Lower leg skin (tissue), 4 donors: ENCODE results near the gene FBXL16. TPM values are rescaled to one million over a fixed set of nuclear protein-coding genes. Genes with fewer than 3 reads are reported as not detected.

Experiments used
- DNase-seq, 2 donors: peaks; one replicate each; pipeline ENCODE4 v3.0.0-alpha.2; 2019; ENCODE audit warnings: low spot score in 2 of 2
- H3K4me3 ChIP-seq: fragments of 200-600 bp; sonication (generic); 2 replicates; pipeline ENCODE4 v1.5.1; 2017; ENCODE audit warnings: mild to moderate bottlenecking, low read depth; ENCODE audit not compliant: poor library complexity, severe bottlenecking
- POLR2A ChIP-seq, 2 donors: fragments of 450-650 bp; IDR thresholded peaks; one replicate each; pipeline ENCODE4 v1.6.1; 2016 to 2017; ENCODE audit warnings: antibody characterized with exemption in 2 of 2, mild to moderate bottlenecking in 1 of 2, moderate library complexity in 1 of 2
- WGBS, 2 donors: methylation state at CpG; one replicate each; pipeline ENCODE4 v1.1.5; 2018; 5-methylcytosine and 5-hydroxymethylcytosine counted together
- intact Hi-C: fragments of 100-400 bp; cut with DNase I; formaldehyde crosslinking; loops from one replicate; pipeline ENCODE4 v1.15.0; 2023; ENCODE audit warnings: low total_unique reads
- total RNA-seq, 4 donors: library from RNA; depleted of rRNA; stranded (reverse); fragments of >200 nt; gene quantifications; one replicate each; pipeline ENCODE4 v1.1.0, GENCODE V29; 2016
- TF ChIP-seq, protein P1 (sequence below), 3 donors: fragments of 450-650 bp; IDR thresholded peaks; one replicate each; pipeline ENCODE4 v1.5.1; 2016; ENCODE audit warnings: antibody characterized with exemption in 3 of 3, mild to moderate bottlenecking in 3 of 3, moderate library complexity in 2 of 3

Gene FBXL16
- total RNA-seq, 4 donors from 2014 or later: 18.3 to 33.6 (median 25.2) TPM

DNA sequence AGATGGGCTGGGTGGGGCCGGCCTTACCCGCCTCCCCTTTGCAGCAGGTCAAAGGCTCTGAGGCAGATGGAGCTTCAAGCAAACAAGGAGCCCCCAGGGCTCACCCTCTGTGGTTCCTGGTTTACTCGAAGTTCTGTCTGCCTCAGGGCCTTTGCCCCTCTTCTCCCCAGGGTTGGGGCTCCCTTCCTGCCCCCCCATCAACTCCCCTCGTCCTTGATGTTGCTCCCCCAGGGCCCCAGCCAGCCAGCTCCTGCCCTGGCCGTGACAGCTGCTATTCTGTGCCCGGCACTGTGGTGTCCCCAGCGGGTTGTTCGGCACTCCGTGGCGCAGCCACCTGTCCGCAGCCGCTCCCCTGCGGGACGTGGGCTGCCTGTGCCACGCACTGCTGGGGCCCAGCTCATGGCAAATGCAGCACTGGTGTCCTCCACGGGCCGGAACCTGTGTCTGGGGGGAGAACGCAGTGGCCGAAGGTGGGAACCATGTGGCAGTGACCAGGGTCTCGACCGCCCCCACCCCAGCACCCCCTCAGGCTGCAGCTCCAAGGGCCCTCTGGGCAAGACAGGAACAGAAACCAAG is 5.0 kb upstream of the FBXL16 start:
- intact Hi-C loops: loop anchor here (5.0 to 10.0 kb wide), 2 partner anchors 72 to 384 kb away; partner anchors contain the start of gene C1QTNF8
- TF ChIP-seq, protein P1, sequence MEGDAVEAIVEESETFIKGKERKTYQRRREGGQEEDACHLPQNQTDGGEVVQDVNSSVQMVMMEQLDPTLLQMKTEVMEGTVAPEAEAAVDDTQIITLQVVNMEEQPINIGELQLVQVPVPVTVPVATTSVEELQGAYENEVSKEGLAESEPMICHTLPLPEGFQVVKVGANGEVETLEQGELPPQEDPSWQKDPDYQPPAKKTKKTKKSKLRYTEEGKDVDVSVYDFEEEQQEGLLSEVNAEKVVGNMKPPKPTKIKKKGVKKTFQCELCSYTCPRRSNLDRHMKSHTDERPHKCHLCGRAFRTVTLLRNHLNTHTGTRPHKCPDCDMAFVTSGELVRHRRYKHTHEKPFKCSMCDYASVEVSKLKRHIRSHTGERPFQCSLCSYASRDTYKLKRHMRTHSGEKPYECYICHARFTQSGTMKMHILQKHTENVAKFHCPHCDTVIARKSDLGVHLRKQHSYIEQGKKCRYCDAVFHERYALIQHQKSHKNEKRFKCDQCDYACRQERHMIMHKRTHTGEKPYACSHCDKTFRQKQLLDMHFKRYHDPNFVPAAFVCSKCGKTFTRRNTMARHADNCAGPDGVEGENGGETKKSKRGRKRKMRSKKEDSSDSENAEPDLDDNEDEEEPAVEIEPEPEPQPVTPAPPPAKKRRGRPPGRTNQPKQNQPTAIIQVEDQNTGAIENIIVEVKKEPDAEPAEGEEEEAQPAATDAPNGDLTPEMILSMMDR (IDR thresholded peaks at IDR 0.05): no peak
- TF ChIP-seq POLR2A (IDR thresholded peaks at IDR 0.05): no peak
- DNase-seq: no peak
- WGBS, 2 donors: 17 to 50% methylated on average over 7 to 14 of the region's 21 CpGs
- H3K4me3 ChIP-seq: no peak overlapping the region

DNA sequence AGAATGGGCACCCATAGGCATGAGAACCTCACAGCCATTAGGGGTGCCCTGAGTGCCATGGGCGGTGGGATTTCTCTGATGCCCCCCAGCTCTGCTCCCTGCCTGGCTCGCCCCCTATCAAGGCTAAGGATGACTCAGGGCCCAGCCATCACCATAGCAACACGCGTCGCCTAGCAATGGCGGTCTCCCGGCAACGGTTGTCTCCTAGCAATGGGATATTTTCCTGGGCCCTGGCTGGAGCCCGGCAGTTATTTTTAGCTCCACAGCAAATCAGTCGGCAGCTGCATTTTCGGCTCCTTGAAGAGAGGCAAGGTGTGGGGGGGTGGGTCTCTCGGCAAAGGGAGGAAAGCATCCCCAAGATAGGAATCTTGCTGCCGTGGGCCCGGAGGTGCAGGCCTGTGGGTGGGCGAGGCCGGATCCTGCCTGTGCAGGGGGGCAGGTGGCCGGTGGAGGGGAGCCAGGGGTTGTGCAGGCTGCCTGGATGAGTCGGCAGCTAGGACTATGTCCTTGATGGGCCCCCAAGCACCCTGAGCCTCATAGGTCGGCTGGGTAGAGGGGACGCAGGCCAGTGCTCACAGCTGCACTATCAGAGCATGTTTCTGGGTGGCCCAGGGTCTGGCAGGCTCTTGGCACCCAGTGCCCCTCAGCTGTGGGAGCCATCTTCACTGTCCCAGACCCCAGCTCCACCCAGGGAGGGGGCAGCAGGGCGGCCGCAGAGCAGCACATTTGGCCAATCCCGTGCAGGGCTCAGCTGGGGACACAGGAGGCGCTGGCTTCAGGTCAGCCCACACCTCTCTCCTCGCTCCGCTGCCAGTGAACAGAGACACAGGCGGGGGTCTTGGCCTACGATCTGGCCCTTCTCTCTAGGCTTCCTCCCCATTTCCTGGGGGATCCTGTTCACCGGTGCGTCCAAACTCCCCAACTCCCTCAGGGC is 4.2 kb upstream of the FBXL16 start:
- no peak for TF ChIP-seq POLR2A (IDR thresholded peaks at IDR 0.05)
- intact Hi-C loops: loop anchor here (5.0 to 10.0 kb wide), 2 partner anchors 72 to 385 kb away; partner anchors contain the start of gene C1QTNF8
- DNase-seq: no peak
- no peak overlapping the region for H3K4me3 ChIP-seq
- WGBS, 2 donors: 20 to 25% methylated on average over 28 to 29 of the region's 30 CpGs

DNA sequence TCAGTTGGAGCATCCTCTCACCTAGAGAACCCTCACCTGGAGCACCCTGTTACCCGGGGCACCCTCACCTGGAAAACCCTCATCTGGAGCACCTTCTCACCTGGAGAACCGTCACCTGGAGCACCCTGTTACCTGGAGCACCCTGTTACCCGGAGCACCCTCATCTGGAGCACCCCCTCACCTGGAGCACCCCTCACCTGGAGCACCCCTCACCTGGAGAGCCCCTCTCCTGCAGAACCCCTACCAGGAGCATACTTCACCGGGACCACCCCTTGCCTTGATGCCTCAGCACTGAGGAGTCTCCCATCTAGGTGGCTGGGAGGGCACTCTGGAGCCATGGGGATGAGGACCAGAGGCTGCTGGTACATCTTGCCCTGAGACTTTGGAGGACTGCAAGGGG is 3.4 kb upstream of the FBXL16 start:
- TF ChIP-seq, protein P1 (IDR thresholded peaks at IDR 0.05): no peak
- TF ChIP-seq POLR2A (IDR thresholded peaks at IDR 0.05): no peak
- WGBS, 2 donors: 79 to 83% methylated on average over 3 of the region's 4 CpGs
- intact Hi-C loops: no loop called here
- H3K4me3 ChIP-seq: no peak overlapping the region
- no peak for DNase-seq

DNA sequence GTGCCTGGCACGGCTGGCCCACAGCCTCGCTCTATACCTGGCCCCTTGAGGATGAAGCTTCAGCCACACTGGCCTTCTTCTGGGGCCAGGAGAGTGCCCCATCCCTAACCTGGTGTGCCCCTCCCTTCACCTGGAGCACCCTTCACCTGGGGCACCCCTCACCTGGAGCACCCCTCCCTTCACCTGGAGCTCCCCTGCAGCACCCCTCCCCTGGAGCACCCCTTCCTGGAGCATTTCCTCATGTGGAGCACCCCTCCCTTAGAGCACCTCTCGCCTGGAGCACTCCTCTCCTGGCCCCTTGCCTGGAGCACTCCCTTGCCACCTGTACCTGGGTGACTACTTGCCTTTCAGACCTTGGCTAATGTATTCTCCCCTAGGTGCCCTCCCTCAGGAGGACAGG is 2.4 kb upstream of the FBXL16 start:
- intact Hi-C loops: no loop called here
- no peak for DNase-seq
- 30 to 46% methylated on average over 3 of the region's 3 CpGs for WGBS, 2 donors
- TF ChIP-seq POLR2A (IDR thresholded peaks at IDR 0.05): no peak
- TF ChIP-seq, protein P1 (IDR thresholded peaks at IDR 0.05): no peak
- no peak overlapping the region for H3K4me3 ChIP-seq

DNA sequence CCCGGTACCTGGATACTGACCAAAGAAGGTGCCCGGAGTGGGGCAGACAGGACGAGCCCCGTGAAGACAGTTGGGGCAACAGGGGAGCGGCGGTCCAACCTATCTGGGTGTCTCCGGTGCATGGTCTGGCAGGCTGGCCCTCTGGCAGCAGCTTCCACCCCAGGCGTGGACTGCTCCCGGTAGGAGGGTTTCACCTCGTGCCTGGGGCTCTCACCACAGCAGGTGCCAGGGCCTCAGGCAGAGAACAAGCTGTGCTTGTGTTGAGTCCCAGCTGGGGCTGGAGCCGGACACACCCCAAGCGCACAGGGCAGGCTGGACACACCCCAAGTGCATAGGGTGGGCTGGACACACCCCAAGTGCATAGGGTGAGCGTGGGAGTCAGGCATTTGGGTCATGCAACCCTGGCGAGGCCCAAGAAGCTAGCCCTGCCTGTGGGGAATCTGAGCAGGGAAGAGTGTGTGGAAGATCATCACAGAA is 1.5 kb upstream of the FBXL16 start:
- no peak for DNase-seq
- intact Hi-C loops: no loop called here
- TF ChIP-seq, protein P1 (IDR thresholded peaks at IDR 0.05): no peak
- TF ChIP-seq POLR2A (IDR thresholded peaks at IDR 0.05): no peak
- WGBS, 2 donors: 11 to 28% methylated on average over 12 to 14 of the region's 14 CpGs
- H3K4me3 ChIP-seq: no peak overlapping the region
